GM18907 (cell line): ENCODE data around the gene BCL11A.

Experiments used
- ATAC-seq: cut with Tn5 transposase; IDR thresholded peaks from one replicate; pipeline ENCODE4 v1.9.1; 2021; ENCODE audit warnings: mild to moderate bottlenecking, moderate library complexity; ENCODE audit not compliant: unreplicated experiment

Gene BCL11A

GRCh38 chr2:60529136-60529784 is 24.2 kb downstream of the BCL11A start:
- no peak for ATAC-seq

- ATAC-seq = no peak
These were observed 25.0 kb downstream of the BCL11A start for GRCh38 chr2:60528281-60529020.

- ATAC-seq = no peak
These were observed 25.7 kb downstream of the BCL11A start for GRCh38 chr2:60527762-60528161.

GRCh38 chr2:60526623-60527022 is 26.8 kb downstream of the BCL11A start:
- no peak for ATAC-seq

- no peak for ATAC-seq
These were observed 27.6 kb downstream of the BCL11A start for GRCh38 chr2:60525899-60526298.

- ATAC-seq = no peak
These were observed 28.6 kb downstream of the BCL11A start for GRCh38 chr2:60524874-60525273.

- ATAC-seq = no peak
These were observed 29.5 kb downstream of the BCL11A start for GRCh38 chr2:60523963-60524362.

GRCh38 chr2:60522462-60522861 is 31.0 kb downstream of the BCL11A start:
- ATAC-seq = no peak

- no peak for ATAC-seq
These were observed 31.8 kb downstream of the BCL11A start for GRCh38 chr2:60521626-60522025.

GRCh38 chr2:60520917-60521539 is 32.4 kb downstream of the BCL11A start:
- no peak for ATAC-seq

- no peak for ATAC-seq
These were observed 33.1 kb downstream of the BCL11A start for GRCh38 chr2:60520151-60520876.

- no peak for ATAC-seq
These were observed 34.1 kb downstream of the BCL11A start for GRCh38 chr2:60519231-60519863.

- no peak for ATAC-seq
These were observed 34.9 kb downstream of the BCL11A start for GRCh38 chr2:60518567-60518966.

GRCh38 chr2:60517446-60517845 is 36.0 kb downstream of the BCL11A start:
- no peak for ATAC-seq

GRCh38 chr2:60516826-60517225 is 36.6 kb downstream of the BCL11A start:
- no peak for ATAC-seq

GRCh38 chr2:60516383-60516811 is 37.1 kb downstream of the BCL11A start:
- no peak for ATAC-seq

- ATAC-seq = peak; percentile 86
These were observed 37.7 kb downstream of the BCL11A start for GRCh38 chr2:60515721-60516226.

GRCh38 chr2:60513996-60514395 is 39.5 kb downstream of the BCL11A start:
- ATAC-seq = no peak

GRCh38 chr2:60513191-60513590 is 40.3 kb downstream of the BCL11A start:
- ATAC-seq = no peak

GRCh38 chr2:60512641-60513040 is 40.8 kb downstream of the BCL11A start:
- no peak for ATAC-seq
